COLO829 (cell line): ENCODE results near the gene WNT3A.

Experiments
- DNase-seq: peaks from one replicate; pipeline ENCODE4 v3.0.0; 2012; ENCODE audit warnings: low spot score

Gene WNT3A

GRCh38 chr1:227999056-227999930 lies 7.5 kb upstream of the WNT3A start:
- peak; percentile 74 for DNase-seq

GRCh38 chr1:228000416-228000815 lies 6.4 kb upstream of the WNT3A start:
- DNase-seq = no peak

DNA sequence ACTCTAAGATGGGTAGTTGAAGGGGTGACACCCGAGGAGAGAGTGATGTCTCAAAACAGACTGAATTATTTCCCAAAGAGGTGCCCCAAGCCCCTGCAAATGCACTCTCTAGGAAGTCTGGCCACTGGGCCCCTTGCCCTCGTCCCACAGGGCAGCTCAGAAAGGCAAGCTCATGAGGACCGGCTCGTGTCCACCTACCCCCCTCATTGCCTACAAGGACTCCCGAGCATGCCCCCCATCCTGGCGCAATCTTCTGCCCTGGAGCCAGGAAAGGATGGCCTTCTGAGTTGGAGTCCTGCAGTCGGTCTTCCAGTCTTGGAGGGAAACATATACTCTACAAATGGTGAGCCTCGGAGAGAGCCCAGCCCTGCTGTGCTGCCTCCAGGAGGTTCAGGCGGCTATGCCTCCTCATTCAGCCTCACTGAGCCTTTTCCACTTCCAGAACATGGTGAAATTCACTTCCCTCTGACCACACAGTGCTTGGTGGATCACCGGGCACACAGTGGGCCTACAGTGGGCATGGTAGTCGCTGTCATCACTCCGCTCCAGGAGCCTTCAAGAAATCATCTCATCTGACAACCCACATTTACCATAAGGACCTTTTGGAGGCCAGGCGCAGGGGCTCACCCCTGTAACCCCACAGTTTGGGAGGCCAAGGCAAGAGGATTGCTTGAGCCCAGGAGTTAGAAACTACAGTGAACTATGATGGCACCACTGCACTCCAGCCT lies 5.8 kb upstream of the WNT3A start:
- DNase-seq = no peak

DNA sequence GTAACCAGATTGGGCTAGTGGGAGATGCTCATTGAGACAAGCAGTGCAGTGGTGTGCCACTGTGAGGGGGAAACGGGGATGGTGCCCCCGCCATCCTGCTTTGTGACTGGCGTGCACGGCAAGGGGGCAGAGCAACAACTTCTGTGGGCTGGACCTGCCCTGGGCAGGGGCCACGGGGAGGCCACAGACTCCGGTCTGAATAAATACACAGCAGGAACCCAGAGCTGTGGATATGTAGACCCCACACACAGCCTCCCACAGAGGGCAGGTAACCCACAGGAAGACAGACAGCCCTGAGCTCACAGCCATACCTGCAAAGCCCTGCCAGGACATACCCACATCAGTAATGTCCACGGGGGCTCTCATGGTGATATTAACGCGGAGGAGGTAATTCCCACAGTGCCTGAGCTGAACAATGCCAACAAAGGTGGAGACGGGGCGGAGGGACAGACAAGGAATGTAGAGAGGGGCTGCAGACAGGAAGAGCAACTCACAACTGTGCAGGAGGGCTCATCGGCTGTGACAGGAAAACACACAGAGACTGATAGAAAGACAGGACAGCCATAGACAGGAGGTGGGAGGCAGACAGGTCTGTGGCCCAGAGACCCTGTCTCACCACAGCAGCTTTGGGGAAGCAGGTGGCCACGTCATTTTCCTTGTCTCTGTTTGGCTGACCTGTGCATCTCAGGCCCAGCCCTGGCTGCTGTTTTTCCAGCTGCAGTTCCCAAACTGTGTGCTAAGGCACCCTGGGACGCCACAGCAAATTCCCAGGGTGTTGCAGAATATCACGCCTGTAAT lies 4.9 kb upstream of the WNT3A start:
- DNase-seq = no peak

GRCh38 chr1:228002792-228003191 lies 4.0 kb upstream of the WNT3A start:
- no peak for DNase-seq

DNA sequence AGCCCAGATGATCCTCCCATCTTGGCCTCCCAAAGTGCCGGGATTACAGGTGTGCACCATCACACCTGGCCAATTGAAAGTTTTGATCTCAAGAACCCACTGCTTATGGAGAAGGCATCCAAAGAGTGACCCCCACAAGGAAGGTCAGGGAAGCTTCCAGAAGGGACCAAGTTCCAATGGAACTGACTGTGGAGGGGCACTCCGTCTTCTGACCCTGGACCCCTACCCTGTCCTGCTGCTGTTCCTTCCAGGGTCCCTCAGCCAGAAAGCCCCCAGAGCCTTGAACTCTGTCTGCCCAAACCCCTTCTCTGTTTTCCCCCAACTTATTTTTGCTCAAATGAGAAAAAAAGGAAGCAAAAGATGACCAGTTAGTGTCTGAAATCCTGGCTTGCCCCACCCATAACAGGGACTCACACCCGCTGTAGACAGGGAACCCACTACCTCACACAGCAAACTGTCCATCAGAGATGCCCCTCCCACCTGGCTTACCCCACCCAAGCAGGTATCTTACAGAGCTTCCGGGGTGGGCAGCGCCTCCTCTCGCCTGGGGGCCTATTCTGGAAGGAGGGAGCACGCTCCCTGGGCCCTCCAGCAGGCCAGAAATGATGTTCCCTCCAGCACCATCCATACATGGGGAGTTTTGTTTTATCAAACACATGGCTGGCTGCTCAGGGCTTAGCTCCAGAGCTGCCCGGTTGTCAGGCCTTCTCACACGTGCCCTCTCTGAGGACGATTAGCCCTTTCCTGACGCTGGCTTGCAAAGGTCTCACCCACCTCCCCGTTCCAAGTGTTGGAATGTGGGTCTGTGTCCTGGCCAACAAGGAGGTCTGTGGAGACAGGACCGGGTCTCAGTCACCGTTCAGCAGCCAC lies 3.1 kb upstream of the WNT3A start:
- DNase-seq = no peak

- DNase-seq = no peak
These were observed 2.4 kb upstream of the WNT3A start for GRCh38 chr1:228004331-228004855.

- no peak for DNase-seq
These were observed 1.8 kb upstream of the WNT3A start for GRCh38 chr1:228004856-228005462.

GRCh38 chr1:228005511-228006033 lies 1.2 kb upstream of the WNT3A start:
- no peak for DNase-seq

GRCh38 chr1:228006034-228006785 lies 588 bp upstream of the WNT3A start:
- DNase-seq = no peak

DNA sequence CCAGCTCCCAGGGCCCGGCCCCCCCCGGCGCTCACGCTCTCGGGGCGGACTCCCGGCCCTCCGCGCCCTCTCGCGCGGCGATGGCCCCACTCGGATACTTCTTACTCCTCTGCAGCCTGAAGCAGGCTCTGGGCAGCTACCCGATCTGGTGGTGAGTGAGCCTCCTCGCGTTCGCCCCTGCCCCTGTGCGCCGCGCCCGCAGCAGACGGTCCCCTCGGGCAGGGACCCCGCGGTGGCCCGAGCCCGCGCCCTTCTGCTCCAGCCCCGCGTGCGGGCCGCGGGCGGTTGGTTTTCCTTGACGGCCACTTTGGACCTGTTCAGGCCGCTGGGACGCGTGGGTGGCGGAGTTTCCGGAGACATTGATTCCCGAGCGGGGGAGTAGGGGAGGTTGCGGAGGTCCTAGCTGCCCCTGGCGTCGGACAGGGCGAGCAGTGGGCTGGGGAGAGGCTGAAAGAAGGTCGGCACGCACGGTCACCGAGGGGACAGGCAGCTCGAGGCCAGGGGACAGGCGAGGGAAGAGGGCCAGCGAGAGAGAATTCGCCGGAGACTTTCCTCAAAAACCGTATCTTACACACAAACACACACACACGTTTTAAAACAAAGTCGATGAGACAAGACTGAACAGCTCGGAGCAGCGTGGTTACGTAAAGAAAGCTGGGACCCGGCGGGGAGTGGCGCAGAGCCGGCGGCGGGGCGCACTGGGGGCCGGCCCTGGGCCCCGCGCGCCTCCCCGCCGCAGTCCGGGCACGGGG lies 427 bp downstream of the WNT3A start:
- no peak for DNase-seq

DNA sequence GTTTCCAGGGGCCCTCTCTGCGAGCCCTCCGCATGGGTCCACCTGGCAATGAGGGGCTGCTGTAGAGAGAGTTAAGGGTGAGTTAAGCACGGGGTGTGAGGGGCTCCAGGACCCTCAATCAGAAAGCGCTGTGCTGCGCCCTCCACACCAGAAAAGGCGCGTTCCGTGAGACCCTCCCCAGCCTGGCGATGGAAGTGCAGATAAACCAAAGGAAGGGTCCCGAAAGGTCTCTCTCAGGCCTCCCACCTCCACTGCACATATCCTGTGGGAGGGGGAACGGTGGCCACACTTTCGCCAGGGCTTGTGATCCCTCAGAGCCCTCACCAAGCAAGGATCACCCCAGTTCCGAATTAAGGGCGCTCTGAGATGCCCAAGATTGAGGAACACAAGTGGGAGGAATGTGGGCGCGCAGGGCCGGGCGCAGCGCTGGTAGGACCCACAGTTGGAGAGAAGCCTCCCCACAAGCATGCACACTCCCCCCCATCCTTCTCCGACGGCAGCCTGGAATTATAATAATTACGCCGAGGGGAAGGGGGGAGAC lies 1.1 kb downstream of the WNT3A start:
- no peak for DNase-seq

GRCh38 chr1:228008391-228009115 lies 1.8 kb downstream of the WNT3A start:
- DNase-seq = no peak

DNA sequence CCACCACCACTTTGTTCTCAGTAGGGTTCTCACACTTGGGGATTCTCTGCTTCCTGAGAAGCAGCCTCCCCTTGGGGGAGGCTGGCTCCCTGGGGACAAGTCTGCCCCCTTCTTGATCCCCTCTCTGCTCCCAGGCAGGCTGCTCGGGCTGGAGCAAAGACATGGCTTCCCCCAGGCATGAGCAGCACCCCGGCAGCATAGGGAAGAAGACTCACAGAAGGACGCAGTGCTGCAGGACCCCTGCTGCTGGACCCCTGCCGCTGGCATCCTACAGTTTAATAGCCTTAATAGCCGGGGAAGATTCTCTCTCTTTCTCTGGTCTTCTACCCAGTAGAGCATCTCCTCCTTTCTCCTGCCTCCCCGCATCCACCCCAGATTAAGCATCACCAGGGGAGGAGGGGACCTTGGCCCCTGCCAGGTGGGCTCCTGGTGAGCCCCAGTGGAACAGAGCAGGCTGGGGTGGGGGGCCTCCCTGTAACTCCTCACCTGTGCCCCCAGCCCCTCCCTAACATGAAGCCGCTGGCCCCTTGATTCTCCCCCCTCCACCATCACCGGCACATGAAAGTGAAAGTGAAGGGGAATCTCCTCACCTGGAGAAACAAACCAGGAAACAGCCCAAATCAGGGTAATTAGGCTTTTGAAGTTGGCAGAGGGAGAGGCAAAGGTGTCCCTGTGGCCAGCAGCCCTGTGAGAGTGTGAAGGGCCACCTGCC lies 2.5 kb downstream of the WNT3A start:
- no peak for DNase-seq

GRCh38 chr1:228009828-228010775 lies 3.3 kb downstream of the WNT3A start:
- no peak for DNase-seq

DNA sequence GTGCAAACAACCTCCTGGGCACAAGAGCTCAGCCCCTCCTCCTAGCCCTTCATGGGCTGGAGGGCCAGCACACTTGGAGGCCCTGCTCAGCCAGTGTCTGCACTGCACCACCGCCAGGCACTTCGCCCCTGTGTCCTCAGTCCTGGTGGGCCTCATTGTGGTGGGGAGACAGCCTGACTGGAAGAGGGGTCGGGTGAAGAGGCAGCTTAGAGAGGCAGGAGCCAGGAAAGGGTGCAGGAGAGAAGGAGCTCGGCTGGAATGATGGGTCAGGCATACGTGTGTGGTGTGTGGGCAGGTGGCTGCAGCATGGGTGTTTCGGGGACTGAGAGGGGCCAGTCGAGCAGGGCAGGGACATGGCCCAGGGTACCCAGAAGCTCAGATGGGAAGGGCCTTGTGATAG lies 4.1 kb downstream of the WNT3A start:
- DNase-seq = no peak
